Measurements from ENCODE around the gene PPP1R1A.

GRCh38 chr12:54627304-54627703 is 38.8 kb upstream of the PPP1R1A start:
- no peak for TF ChIP-seq POLR2A (IDR thresholded peaks at IDR 0.05)
- TF ChIP-seq CTCF (IDR thresholded peaks at IDR 0.05): no peak
